AG10803 (cell line): ENCODE data around the gene ARHGAP20.

Experiments used
- DNase-seq: peaks from one replicate; pipeline ENCODE4 v3.0.0; 2010; ENCODE audit warnings: low read depth
- H3K4me3 ChIP-seq: 2 replicates; pipeline ENCODE4 v1.5.1; 2011; ENCODE audit warnings: mild to moderate bottlenecking, low read length, control low read depth
- TF ChIP-seq, protein P1 (sequence below): conservative IDR thresholded peaks from 2 replicates; pipeline ENCODE4 v1.5.1; 2011; ENCODE audit warnings: mild to moderate bottlenecking, low read length, control low read depth, inconsistent platforms

Gene ARHGAP20

DNA sequence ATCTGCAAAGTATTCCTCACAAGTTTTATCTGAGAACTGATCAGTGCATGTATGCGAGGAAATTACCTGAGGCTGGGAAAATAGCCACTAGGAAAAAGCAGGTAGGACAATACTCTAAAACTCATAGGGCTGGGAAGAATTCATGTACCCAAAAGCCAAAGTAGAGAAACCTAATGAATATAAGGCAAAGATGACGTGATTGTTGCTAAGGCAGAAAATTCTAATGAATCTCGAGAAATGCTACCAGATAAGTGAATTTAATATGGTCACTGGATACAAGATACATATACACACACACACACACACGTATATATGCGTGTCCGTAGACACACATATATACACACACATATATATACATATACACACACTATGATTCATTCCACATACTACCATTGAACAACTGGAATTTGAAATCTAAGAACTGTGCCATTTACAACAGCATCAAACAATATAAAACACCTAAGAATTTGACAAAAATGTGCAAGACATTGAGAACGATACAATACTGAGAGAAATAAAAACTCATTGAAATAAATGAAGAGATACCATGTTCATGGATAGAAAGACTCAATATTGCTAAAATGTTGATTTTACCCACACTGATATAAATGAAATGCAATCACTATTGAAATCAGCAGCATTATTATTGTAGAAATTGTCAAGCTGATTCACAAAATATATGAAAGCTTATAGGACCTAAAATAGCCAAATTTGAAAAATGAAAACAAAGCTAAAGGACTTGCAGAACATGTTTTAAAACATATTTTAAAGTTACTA lies 46.4 kb downstream of the ARHGAP20 start:
- DNase-seq, result no peak
- H3K4me3 ChIP-seq, result no peak overlapping the region
- TF ChIP-seq, protein P1, sequence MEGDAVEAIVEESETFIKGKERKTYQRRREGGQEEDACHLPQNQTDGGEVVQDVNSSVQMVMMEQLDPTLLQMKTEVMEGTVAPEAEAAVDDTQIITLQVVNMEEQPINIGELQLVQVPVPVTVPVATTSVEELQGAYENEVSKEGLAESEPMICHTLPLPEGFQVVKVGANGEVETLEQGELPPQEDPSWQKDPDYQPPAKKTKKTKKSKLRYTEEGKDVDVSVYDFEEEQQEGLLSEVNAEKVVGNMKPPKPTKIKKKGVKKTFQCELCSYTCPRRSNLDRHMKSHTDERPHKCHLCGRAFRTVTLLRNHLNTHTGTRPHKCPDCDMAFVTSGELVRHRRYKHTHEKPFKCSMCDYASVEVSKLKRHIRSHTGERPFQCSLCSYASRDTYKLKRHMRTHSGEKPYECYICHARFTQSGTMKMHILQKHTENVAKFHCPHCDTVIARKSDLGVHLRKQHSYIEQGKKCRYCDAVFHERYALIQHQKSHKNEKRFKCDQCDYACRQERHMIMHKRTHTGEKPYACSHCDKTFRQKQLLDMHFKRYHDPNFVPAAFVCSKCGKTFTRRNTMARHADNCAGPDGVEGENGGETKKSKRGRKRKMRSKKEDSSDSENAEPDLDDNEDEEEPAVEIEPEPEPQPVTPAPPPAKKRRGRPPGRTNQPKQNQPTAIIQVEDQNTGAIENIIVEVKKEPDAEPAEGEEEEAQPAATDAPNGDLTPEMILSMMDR, result no peak

DNA sequence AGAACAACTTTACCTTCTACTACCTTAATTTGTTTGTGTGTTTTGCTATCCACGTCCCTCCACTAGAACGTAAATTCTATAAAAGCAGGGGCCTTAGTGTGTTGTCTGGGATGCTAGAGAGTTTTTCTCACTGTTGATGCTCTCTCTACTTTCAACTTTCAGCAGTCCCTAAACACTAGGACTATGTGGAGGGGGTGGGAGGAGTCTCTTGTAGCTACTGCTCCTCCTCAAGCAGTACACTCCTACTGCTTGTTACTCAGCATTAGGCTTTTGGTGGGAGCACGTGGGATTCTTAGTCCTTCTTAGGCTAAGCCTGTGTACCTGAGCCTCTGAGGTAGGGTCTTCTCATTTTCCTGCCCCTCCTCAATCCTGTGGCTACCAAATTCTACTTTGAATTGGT lies 56.3 kb downstream of the ARHGAP20 start:
- no peak for DNase-seq
- no peak overlapping the region for H3K4me3 ChIP-seq
- TF ChIP-seq, protein P1, result no peak

DNA sequence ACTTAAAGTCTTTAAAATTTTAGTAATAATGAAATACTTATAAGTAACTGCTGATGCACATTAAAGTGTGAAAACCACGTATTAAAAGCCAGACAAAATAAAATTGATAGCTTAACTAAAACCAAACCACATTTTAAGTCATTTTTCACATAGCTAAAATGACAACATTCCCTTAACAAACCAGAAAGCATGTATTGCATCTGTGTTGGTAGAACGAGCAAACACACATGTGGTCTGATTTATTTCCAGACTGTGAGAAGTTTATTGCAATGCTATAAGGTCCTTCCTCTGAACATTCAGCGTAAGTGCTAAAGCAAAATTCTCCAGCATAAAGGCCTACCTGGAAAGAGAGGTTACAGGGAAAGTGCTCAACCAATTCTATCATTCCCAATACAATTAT lies 57.8 kb downstream of the ARHGAP20 start:
- no peak overlapping the region for H3K4me3 ChIP-seq
- peak; percentile 21 for DNase-seq
- TF ChIP-seq, protein P1, result no peak

DNA sequence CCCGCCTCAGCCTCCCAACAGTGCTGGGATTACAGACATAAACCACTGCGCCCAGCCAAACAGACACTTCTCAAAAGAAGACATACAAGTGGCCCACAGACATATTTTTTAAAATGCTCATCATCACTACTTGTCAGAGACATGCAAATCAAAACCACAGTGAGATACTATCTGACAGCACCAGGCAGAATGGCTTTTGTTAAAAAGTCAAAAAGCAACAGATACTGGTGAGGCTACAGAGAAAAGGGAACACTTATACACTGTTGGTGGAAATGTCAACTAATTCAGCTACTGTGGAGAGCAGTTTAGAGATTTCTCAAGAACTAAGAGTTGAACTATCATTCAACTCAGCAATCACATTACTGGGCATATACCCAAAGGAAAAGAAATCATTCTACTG lies 67.0 kb downstream of the ARHGAP20 start:
- TF ChIP-seq, protein P1, result no peak
- no peak overlapping the region for H3K4me3 ChIP-seq
- no peak for DNase-seq

DNA sequence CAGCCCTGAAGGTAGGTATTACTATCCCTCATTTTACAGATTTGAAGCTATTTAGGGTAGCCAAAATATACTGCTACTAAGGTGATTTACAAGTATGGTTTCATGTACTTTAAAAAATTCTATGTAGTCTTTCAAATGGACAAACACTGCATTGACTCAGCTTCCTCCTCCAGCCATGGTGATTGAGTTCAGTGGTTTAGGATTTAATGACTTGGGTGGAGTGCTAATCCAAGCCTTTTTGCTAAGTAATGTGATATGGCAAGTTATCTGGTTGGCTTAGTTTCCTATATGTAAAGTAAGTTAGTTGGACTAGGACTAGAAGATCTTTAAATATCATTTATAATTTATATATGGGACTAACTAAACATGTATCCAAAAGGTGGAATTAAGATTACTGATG lies 77.9 kb downstream of the ARHGAP20 start:
- TF ChIP-seq, protein P1, result no peak
- no peak for DNase-seq
- H3K4me3 ChIP-seq, result no peak overlapping the region

DNA sequence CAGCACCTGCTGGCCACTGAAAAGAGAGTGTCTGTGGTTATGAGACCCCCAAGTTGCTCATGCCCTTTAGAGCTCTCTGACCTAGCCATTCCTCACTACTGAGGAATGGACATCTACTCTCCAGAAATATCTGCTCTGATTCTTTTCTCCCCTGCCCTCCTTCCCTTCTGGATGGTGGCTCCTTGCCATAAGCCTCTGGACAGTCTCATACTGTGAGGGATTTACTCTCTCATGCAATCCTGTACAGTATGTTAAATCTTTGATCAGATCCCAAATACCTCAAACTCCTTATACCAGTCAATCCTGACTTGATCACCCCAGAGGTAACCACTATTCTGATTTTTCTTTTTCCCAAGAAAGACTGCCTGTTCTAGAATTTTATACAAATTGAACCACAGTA lies 80.7 kb downstream of the ARHGAP20 start:
- no peak overlapping the region for H3K4me3 ChIP-seq
- DNase-seq, result no peak
- TF ChIP-seq, protein P1, result no peak

DNA sequence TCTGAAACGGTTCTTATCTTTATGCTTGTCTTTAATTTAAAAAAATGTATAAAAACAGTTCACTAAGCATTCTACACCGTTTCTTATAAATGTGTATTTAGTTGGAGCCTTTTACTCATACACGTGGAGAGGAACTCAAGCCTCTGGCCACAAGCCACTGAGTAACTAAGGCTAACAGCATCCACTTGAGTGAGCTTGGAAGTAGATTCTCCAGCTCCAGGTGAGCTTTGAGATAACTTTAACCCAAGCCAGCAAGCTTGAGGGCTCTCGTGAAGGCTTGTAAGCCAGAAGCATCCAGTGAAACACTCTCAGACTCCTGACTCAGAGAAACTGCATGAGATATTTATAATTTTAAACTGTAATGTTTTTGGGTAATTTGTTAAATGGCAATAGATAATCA lies 82.6 kb downstream of the ARHGAP20 start:
- no peak overlapping the region for H3K4me3 ChIP-seq
- TF ChIP-seq, protein P1, result no peak
- no peak for DNase-seq
